COLO829 (cell line): ENCODE results near the gene OGDH.
"Not testable (repeated sequence)": the region's sequence is repeated elsewhere in the genome, so short reads cannot be mapped to it uniquely, and the experiment has no call there.

Source experiments
- DNase-seq: peaks from one replicate; pipeline ENCODE4 v3.0.0; 2012; ENCODE audit warnings: low spot score

OGDH gene

DNA sequence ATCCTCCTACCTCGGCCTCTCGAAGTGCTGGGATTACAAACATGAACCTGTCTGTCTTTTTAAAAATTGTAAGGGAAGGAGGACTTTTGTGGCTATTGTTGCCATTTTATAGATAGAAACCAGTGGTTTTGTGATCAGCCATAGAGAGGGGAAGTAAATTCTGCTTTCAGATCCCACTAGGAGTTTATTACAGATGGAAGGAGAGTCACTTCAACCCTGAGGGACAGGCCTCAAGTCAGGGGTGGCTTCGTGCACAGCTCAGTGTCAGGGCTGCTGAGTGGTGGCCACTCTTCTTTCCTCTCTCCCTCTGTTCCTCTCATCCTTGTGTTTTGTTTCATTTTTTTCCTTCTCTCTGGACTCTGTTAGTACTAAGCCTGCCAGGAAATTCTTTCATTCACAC lies 60.8 kb downstream of the OGDH start:
- DNase-seq, result no peak

DNA sequence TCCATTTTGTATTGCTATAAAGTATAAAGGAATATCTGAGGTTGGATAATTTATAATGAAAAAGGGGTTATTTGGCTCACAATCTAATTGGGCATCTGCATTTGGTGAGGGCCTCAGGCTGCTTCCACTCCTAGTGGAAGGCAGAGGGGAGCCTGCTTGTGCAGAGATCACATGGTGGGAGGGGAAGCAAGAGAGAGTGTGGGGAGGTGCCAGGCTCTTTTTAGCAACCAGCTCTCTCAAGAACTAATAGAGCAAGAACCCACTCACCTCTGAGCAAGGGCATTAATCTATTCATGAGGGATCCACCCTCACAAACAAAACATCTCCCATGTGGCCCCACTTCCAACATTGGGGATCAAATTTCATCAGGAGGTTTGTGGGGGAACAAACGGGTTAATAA lies 64.6 kb downstream of the OGDH start:
- no peak for DNase-seq

DNA sequence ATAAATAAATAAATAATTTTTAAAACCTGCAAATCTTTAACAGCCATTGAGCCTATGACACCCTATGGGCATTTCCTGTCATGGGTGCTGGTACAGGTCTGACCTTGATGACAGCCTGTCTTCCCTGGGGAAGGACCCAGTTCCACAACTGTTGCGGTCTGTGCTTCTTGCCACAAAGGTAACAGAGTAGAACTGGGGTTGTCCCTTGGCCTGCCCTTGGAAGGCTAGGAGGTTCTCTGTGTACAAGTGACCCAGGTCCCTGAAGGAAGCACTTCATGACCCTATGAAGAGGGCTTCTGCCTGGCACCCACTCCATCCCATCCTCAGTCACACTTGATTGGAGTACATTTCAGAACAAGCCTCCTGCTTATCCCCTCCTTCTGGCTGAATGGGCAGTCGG lies 66.9 kb downstream of the OGDH start:
- no peak for DNase-seq

DNA sequence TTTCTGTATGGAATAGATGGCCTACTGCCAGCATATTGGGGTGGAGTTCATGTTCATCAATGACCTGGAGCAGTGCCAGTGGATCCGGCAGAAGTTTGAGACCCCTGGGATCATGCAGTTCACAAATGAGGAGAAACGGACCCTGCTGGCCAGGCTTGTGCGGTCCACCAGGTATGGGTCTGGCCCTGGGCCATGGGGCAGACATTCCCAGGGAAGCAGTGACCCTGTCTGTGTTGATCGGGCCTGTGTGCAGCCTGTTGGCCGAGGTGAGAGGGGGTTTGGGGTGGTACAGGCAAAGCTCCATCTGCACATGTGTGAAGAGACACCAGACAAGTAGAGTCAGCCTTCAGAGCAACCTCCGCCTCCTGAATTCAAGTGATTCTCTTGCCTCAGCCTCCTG lies 67.3 kb downstream of the OGDH start:
- DNase-seq, result no peak

DNA sequence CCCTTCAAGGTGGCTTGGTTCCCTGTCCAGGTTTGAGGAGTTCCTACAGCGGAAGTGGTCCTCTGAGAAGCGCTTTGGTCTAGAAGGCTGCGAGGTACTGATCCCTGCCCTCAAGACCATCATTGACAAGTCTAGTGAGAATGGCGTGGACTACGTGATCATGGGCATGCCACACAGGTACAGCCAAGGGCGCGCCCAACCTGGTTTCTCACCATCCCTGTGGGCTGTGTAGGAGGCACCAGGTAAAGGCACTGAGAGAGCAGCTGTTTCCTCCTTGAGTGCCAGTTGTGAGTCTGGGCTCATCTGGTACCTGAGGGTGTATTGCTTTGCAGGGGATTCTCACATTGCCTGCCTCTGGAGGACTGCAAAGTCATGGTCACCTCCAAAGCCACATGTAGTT lies 68.0 kb downstream of the OGDH start:
- DNase-seq, result no peak

DNA sequence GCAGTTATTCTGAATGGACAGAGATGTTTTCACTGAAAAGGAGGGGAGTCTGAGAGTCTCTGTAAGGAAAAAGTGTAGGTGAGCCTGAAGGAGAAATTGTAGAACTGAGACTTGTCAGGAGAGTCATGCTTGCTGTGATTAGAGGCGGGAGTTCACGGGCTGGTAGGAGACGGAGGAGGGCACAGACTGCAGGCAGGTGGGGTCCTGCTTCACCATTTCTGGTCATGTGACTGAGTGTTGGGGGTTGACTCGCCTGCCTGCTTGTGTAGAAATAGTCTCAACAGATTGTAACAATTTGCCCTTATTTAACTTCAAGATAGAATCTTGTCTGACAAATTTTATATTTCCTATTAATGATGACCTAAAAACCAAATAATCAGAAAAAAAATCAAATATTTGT lies 70.3 kb downstream of the OGDH start:
- no peak for DNase-seq

DNA sequence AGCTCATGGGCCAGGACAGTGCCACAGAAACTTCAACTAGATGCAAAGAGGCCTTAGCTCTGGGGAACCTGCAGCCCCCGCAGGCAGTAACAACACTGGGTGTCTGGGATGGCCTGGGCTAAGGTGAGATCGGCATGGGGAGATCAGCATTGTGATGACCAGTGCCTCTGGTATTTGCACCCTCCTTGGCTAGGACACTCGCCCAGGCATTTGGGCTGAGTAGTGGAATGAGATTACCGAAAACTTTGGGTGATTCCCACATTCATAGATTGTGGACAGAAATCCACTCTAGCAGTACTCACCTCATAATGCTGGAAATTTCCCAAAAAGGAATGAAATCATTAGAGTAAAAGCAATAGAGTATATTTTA lies 71.7 kb downstream of the OGDH start:
- DNase-seq, result no peak

DNA sequence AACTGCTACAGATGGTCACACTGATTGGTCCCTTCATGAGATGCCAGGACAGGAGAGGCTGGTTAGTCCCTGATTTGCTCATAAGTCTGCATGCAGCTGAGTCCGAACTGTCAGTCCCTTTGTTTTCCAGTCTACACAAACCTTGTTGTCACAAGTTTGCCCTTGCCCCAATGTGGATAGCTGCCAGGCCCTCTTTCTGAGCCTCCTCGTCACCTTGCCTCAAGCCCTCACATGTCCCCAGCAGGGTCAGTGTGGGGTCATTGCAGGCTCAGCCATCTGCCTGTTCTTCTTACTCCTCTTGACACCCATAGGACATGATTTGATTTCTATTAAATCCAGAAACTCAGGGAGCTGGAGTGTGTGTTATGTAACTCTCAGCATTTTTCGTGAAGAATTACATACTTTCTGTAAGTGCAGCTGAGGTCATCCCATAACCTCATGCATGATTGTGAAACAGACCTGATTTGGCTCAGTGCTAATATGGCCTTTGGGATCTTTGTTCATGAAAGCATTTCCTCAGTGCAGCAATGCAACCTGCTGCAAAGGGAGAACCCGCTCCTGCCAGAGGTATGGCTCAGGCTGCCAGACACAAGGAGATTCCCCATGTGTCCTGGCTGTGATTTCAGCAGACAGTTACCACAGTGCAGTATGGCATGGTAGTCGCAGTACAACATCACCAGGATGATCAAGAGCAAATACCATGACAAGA lies 72.2 kb downstream of the OGDH start:
- no peak for DNase-seq

DNA sequence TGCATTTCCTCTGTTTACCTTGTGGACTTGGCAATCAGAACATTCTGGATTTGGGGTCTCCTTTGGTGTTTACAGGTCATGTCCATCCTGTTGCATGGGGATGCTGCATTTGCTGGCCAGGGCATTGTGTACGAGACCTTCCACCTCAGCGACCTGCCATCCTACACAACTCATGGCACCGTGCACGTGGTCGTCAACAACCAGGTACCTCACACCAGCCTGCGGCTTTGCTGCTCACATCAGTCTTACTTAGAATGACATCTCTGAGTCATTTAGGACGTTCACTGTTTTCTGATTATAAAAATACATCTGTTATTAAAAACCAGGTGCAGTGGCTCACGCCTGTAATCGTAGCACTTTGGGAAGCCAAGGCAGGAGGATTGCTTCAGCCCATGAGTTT lies 75.2 kb downstream of the OGDH start:
- no peak for DNase-seq

DNA sequence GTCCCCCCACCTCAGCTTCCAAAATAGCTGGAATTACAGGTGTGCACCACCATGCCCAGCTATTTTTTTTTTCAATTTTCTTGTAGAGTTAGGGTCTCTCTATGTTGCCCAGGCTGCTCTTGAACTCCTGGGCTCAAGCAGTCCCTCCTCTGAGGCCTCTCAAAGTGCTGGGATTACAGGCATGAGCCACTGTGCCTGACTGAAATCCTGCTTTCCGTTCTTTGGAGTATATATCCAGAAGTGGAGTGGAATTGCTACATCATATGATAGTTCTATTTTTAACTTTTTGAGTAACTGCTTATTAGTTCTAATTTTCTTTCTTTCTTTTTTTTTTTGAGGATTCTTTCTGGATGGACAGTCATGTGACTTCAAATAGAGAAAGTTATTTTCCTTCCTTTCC lies 79.3 kb downstream of the OGDH start:
- DNase-seq, result no peak

DNA sequence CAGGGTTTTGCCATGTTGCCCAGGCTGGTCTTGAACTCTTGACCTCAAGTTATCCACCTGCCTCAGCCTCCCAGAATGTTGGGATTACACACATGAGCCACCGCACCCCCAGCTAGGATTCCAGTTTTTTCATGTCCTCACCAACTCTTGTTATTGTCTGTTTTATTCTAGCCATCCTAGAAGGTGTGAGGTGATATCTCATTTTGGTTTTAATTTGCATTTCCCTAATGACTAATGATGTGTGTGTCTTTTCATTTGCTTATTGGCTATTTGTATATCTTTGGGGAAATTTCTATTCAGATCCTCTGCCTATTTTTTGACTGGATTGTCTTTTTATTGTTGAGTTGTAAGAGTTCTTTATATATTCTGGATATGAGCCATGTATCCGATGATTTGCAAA lies 83.0 kb downstream of the OGDH start:
- no peak for DNase-seq

DNA sequence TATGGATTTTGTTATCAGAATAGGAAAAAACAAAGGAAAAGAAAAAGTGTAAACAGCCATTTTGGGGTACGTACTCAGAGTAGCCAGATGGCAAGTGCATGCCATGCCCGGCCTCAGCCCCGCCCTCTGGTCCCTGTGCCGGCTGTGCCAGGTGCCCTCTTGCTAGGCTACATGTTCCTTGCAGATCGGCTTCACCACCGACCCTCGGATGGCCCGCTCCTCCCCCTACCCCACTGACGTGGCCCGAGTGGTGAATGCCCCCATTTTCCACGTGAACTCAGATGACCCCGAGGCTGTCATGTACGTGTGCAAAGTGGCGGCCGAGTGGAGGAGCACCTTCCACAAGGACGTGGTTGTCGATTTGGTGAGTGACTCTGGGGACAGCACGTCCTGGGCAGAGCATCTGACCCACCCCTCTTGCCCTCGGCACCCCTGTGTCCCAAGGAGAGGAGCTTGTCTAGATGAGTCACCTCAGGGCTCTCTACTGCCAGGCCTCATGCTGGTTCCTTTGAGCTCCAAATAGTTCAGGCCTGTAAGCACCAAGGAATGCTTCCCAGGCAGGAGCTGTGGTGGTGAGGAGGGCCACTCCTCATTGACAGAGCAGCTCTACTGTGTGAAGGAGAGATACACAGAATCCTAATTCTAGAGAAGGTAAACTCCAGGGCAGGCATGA lies 87.3 kb downstream of the OGDH start:
- DNase-seq, result no peak

DNA sequence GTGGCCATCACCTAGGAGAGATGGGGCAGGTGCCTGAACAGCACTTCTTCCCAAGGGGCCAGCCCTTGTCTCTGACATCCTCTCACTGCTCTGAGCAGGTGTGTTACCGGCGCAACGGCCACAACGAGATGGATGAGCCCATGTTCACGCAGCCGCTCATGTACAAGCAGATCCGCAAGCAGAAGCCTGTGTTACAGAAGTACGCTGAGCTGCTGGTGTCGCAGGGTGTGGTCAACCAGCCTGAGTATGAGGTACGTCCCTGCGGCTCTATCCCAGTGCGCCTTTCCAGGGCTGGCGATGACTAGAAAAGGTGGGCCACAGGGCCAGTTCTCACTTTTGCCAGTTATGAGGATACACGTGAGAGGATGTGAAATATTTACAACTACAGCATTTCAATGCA lies 87.9 kb downstream of the OGDH start:
- no peak for DNase-seq

DNA sequence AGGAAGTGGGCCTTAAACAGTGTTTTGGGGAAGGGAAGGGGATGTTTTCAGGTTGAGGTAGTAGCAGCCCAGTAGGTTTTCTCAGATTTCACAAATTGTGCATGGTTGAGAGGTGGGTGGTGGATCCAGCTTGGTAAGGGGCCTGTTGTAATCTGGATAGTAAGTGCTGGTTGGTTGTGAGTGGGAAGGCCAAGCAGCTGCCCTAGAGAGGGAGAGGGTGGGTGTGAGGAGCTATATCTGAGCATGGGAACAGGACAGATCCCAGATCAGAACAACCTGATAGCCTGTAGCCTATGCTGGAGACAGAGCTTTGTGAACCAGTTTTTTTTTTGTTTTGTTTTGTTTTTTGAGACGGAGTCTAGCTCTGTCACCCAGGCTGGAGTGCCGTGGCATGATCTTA lies 88.3 kb downstream of the OGDH start:
- no peak for DNase-seq

DNA sequence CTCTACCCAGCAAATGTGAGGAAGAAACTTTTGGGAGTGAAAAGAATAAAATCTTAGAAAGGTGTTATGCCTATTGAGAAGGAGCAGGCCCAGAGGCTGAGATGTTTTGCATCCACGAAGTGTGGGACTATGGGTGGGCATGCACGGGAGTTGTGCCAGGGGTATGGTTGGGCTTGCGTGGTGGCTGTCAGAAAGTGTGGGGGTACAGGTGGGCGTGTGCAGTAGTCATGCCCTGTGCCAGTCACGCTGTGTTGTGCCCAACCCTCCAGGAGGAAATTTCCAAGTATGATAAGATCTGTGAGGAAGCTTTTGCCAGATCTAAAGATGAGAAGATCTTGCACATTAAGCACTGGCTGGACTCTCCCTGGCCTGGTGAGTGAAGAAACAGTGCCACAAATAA lies 89.3 kb downstream of the OGDH start:
- no peak for DNase-seq

DNA sequence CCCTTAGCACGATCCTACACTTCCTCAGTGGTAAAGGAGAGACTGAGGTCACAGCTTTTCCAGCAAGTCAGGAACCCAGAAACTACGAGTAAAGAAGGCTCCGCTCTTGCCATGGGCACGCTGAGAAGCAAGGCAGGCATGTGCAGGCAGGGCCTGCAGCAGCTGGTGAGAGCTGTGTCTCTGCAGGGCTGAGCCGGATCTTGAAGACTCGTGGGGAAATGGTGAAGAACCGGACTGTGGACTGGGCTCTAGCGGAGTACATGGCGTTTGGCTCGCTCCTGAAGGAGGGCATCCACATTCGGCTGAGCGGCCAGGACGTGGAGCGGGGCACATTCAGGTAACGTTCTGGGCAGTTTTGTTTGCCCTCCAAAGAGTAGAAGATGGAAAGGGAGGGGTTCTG lies 90.3 kb downstream of the OGDH start:
- DNase-seq, result no peak

DNA sequence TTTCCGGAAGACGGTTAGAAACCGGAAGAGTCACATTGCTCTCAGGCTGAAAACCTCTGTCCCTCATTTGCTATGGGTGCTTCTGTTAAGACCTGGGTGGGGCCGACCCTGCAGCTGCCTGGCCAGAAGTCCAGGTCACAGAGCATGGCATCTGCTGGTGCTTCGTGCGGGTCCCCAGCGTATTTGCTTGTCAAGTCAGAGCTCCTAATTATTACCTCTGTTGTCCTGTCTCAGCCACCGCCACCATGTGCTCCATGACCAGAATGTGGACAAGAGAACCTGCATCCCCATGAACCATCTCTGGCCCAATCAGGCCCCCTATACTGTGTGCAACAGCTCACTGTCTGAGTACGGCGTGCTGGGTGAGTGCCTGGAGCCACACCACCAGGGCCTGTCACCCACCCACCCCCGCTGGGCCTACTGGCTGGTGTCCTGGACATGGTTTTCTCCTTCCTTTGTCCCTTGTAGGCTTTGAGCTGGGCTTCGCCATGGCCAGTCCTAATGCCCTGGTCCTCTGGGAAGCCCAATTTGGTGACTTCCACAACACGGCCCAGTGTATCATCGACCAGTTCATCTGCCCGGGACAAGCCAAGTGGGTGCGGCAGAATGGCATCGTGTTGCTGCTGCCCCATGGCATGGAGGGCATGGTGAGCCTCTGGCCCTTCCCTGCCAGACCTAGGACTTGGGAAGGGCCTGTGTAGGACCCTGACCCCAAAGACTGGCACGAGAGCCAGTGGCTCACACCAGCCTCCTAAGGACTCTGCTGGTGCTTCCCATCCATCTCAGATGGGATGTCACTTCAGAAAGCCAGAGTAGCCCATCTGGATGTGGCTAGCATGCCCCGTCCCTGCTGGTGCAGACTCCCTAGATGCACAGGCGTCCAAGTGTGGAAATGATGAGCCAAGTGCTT lies 91.0 kb downstream of the OGDH start:
- DNase-seq, result no peak

DNA sequence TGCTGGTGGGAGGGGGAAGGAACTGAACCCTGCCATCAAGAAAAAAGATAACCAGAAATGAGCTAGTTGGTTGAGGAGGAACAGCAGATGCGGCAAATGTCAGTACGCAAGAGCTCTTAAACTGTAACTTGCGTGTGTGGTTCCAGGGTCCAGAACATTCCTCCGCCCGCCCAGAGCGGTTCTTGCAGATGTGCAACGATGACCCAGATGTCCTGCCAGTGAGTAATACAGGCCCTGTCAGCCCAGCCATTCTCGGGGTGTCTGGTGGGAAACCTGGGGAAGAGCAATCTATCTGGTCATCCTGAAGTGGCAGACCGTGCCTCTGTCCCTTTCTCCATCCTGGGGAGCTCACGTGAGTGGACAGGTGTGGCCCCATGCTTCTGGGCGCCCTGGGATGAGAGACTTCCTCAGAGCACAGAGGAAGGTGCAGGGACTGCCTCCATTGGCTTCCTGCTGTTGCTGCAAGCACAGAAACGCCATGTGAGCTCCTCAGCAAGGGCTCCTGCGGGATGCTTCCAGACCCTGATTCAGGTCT lies 91.7 kb downstream of the OGDH start:
- no peak for DNase-seq

DNA sequence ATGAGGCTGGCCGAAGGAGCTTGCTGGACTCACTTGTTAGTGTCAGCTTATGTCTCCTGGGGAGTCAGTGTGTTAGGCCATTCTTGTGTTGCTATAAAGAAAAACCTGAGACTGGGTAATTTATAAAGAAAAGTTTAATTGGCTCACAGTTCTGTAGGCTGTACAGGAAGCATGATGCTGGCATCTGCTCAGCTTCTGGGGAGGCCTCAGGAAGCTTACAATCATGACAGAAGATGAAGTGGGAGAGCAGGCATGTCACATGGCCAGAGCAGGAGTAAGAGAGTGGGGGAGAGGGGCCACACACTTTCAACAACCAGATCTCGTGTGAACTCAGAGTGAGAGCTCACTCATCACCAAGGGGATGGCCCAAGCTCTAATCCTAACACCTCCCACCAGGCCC lies 93.2 kb downstream of the OGDH start:
- not testable (repeated sequence) for DNase-seq

DNA sequence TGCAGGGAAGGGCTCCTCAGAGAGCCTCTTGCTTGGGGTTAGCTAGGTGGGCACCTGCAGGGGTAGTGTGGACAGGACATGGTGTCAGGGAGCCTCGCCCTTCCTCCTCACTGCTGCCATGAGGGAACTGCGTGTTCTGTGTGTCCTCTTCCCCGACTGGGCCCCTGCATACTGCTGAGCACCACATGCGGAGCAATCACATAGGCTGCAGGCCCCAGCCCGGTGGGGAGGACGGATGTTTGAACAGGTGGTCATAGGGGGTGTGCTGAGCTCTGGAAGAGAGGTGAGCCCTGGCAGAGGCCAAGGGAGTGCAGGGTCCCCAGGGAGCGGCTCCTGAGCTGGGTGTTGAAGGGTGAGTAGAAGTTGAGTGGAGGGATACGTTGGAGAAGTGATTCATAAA lies 93.9 kb downstream of the OGDH start:
- DNase-seq, result no peak

DNA sequence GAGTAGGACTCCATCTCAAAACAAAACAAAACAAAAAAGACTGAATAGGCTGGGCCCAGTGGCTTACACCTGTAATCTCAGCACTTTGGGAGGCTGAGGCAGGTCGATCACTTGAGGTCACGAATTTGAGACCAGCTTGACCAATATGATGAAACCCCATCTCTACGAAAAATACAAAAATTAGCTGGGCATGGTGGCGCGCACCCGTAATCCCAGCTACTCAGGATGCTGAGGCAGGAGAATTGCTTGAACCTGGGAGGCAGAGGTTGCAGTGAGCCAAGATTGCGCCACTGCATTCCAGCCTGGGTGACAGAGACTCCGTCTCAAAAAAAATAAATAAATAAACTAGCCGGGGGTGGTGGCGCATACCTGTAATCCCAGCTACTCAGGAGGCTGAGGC lies 97.0 kb downstream of the OGDH start:
- not testable (repeated sequence) for DNase-seq

DNA sequence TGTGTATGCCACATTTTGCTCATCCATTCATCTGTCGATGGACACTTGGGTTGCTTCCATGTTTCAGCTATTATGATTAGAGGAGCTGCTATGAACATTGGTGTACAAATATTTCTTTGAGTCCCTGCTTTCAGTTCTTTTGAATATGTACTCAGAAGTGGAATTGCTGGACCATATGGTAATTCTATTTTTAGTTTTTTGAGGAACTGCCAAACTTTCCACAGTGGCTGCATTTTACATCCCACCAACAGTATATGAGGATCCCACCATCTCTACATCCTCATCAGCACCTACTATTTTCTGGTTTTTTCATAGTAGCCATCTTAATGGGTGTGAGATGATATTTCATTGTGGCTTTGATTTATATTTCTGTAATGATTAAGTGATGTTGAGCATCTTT lies 97.5 kb downstream of the OGDH start:
- no peak for DNase-seq

DNA sequence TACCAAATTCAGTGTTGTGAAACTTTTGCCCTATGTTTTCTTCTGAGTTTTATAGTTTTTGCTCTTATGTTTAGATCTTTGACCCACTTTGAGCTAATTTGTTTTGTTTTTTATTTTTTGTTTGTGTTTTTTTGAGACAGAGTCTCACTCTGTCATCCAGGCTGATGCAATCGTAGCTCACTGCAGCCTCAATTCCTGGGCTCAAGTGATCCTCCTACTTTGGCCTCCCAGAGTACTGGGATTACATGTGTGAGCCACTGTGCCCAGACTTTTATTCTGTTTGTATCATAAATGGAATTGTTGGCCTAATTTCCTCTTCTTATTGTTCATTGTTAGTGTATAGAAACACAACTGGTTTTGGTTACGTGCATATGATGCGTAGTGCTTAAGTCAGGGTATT lies 99.0 kb downstream of the OGDH start:
- DNase-seq, result no peak
